Measurements from ENCODE around the gene B9D2. TPM values are rescaled to one million over a fixed set of nuclear protein-coding genes. Genes with fewer than 3 reads are reported as not detected.
"Not testable (repeated sequence)": the region's sequence is repeated elsewhere in the genome, so short reads cannot be mapped to it uniquely, and the experiment has no call there.

B9D2 gene
- total RNA-seq, 3 donors from 2014 or later = 7.0 to 11.3 (median 9.1) TPM

- peak; percentile 89 for ATAC-seq
- H3K36me3 ChIP-seq (ENCODE audit: low read depth) = no peaks in the 10 kb centered on the region
- peak in 1 of 3 donors; percentile 33 for DNase-seq
- TF ChIP-seq CTCF (IDR thresholded peaks at IDR 0.05) = no peak
- intact Hi-C loops (cut with DNase I, micrococcal nuclease) = no loop called here
- no peak overlapping the region for H3K4me3 ChIP-seq
- H3K9me3 ChIP-seq = no peaks in the 10 kb centered on the region
- H3K4me1 ChIP-seq (ENCODE audit: low read depth) = peaks cover 7% of the 10 kb centered on the region
These were observed 45.3 kb upstream of the B9D2 start for GRCh38 chr19:41409288-41409687.

GRCh38 chr19:41408846-41409245 lies 44.9 kb upstream of the B9D2 start:
- H3K4me1 ChIP-seq (ENCODE audit: low read depth); H3K9me3 ChIP-seq; H3K4me3 ChIP-seq; DNase-seq; intact Hi-C loops (cut with DNase I, micrococcal nuclease); H3K36me3 ChIP-seq (ENCODE audit: low read depth); ATAC-seq: not testable (repeated sequence)

- TF ChIP-seq CTCF (IDR thresholded peaks at IDR 0.05) = no peak
- Histone ChIP-seq H3K4me3 (no peak overlapping the region), H3K36me3 (ENCODE audit: low read depth) (no peaks in the 10 kb centered on the region), H3K4me1 (ENCODE audit: low read depth) (peaks cover 6% of the 10 kb centered on the region), H3K9me3 (no peaks in the 10 kb centered on the region)
- DNase-seq = peak in 1 of 3 donors; percentile 37
- peak; percentile 58 for ATAC-seq
- intact Hi-C loops (cut with DNase I, micrococcal nuclease) = no loop called here
These were observed 44.3 kb upstream of the B9D2 start for GRCh38 chr19:41408256-41408655.

GRCh38 chr19:41407271-41407670 lies 43.3 kb upstream of the B9D2 start:
- no peak for DNase-seq
- Histone ChIP-seq H3K4me1 (ENCODE audit: low read depth) (peaks cover 6% of the 10 kb centered on the region), H3K4me3 (no peak overlapping the region), H3K36me3 (ENCODE audit: low read depth) (no peaks in the 10 kb centered on the region), H3K9me3 (no peaks in the 10 kb centered on the region)
- peak; percentile 32 for ATAC-seq
- intact Hi-C loops (cut with DNase I, micrococcal nuclease) = no loop called here
- TF ChIP-seq CTCF (IDR thresholded peaks at IDR 0.05) = no peak

GRCh38 chr19:41405776-41406175 lies 41.8 kb upstream of the B9D2 start:
- intact Hi-C loops (cut with DNase I, micrococcal nuclease) = no loop called here

More at GRCh38 chr19:41405776-41406175, 41.8 kb upstream of the B9D2 start:
- Histone ChIP-seq H3K9me3 (no peaks in the 10 kb centered on the region), H3K4me1 (ENCODE audit: low read depth) (peaks cover 6% of the 10 kb centered on the region), H3K4me3 (no peak overlapping the region), H3K36me3 (ENCODE audit: low read depth) (no peaks in the 10 kb centered on the region)
- no peak for TF ChIP-seq CTCF (IDR thresholded peaks at IDR 0.05)
- ATAC-seq (no peak), DNase-seq (no peak)
